Prostate gland (tissue), 2 donors: ENCODE data around the gene TAS1R1. TPM values are rescaled to one million over a fixed set of nuclear protein-coding genes. Genes with fewer than 3 reads are reported as not detected.
"Not testable (repeated sequence)": the region's sequence is repeated elsewhere in the genome, so short reads cannot be mapped to it uniquely, and the experiment has no call there.

Experiments used
- DNase-seq: peaks from one replicate; pipeline ENCODE4 v3.0.0-alpha.2; 2019; ENCODE audit warnings: low spot score
- H3K27ac ChIP-seq, 2 donors: fragments of 200-600 bp; sonication (generic); 2 replicates each; pipeline ENCODE4 v1.5.1; 2017 to 2019
- H3K27me3 ChIP-seq: fragments of 200-600 bp; sonication (generic); replicated peaks from 2 replicates; pipeline ENCODE4 v1.5.1; 2019; ENCODE audit not compliant: insufficient read depth
- H3K36me3 ChIP-seq, 2 donors: fragments of 200-600 bp; sonication (generic); 1 replicate in 1 of 2; 2 replicates in 1 of 2; pipeline versions ENCODE4 v1.5.1 to v1.8.1; 2017 to 2019
- H3K4me1 ChIP-seq: fragments of 200-600 bp; sonication (generic); replicated peaks from 2 replicates; pipeline ENCODE4 v1.5.1; 2019
- H3K4me3 ChIP-seq, 2 donors: fragments of 200-600 bp; sonication (generic); 2 replicates each; pipeline ENCODE4 v1.5.1; 2017 to 2019
- H3K9me3 ChIP-seq: fragments of 200-600 bp; sonication (generic); 2 replicates; pipeline ENCODE4 v1.5.1; 2017
- CTCF ChIP-seq, 4 experiments: fragments of 200-600 bp in 2 of 4; fragments of 450-650 bp in 2 of 4; sonication (generic) in 2 of 4; IDR thresholded peaks; 1 replicate in 3 of 4; 2 replicates in 1 of 4; pipeline ENCODE4 v1.5.1; 2016 to 2019; ENCODE audit warnings: antibody characterized with exemption in 4 of 4, mild to moderate bottlenecking in 2 of 4, moderate library complexity in 2 of 4
- POLR2A ChIP-seq: fragments of 450-650 bp; IDR thresholded peaks from one replicate; pipeline ENCODE4 v1.6.1; 2016; ENCODE audit warnings: antibody characterized with exemption, mild to moderate bottlenecking
- POLR2AphosphoS5 ChIP-seq: sonication (generic); formaldehyde crosslinking; IDR thresholded peaks from one replicate; pipeline ENCODE4 v1.6.1; 2017; ENCODE audit warnings: antibody characterized with exemption
- WGBS: methylation state at CpG from one replicate; pipeline ENCODE4 v1.1.5; 2018; 5-methylcytosine and 5-hydroxymethylcytosine counted together
- intact Hi-C: fragments of 100-400 bp; cut with DNase I; formaldehyde crosslinking; loops from one replicate; pipeline ENCODE4 v1.14.2; 2022
- total RNA-seq, 2 donors: library from RNA; depleted of rRNA; stranded (reverse); fragments of >200 nt; gene quantifications; one replicate each; pipeline ENCODE4 v1.1.0, GENCODE V29; 2016

The TAS1R1 gene
- total RNA-seq, 2 donors from 2014 or later: 1.5 TPM; not detected in 1

- no peak overlapping the region for H3K4me3 ChIP-seq
- no peaks in the 10 kb centered on the region for H3K27me3 ChIP-seq
- no peak for DNase-seq
- H3K9me3 ChIP-seq: no peaks in the 10 kb centered on the region
- H3K36me3 ChIP-seq: no peaks in the 10 kb centered on the region
- no peak for TF ChIP-seq POLR2AphosphoS5
- no peak for TF ChIP-seq POLR2A
- no peak for TF ChIP-seq CTCF (IDR thresholded peaks at IDR 0.05)
- no peak overlapping the region for H3K27ac ChIP-seq
- intact Hi-C loops: no loop called here
- WGBS: 95% methylated on average over 1 of the region's 1 CpG
- H3K4me1 ChIP-seq: no peaks in the 10 kb centered on the region
Measured at GRCh38 chr1:6557597-6557996, 2.5 kb downstream of the TAS1R1 start.

- DNase-seq, H3K27me3 ChIP-seq, H3K4me1 ChIP-seq, H3K27ac ChIP-seq, intact Hi-C loops, H3K36me3 ChIP-seq, H3K9me3 ChIP-seq, H3K4me3 ChIP-seq: not testable (repeated sequence)
- 86% methylated on average over 11 of the region's 11 CpGs for WGBS
Measured at GRCh38 chr1:6559161-6559560, 4.1 kb downstream of the TAS1R1 start.

DNA sequence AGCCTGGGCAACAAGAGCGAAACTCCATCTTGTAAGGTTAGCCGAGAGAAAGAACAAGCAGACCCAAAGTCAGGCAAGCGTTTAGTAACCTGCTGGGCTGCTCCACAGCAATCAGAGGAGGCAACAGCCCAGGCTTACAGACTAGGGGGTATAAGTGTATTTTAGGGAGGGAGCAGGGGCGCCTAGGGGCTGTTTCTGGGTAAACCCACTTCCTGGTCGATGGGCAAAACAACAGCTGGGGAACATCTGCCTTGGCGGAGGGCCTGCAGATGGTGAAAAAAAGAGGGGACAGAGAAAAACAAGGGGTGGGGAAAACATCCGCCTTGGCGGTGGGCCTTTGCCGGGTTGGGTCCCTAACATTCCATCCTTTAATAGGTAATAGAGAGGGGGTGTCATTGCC, 5.2 kb downstream of the TAS1R1 start:
- no peak overlapping the region for H3K27ac ChIP-seq
- WGBS: 61% methylated on average over 9 of the region's 9 CpGs
- H3K4me1 ChIP-seq: no peaks in the 10 kb centered on the region
- H3K9me3 ChIP-seq: no peaks in the 10 kb centered on the region
- no peak for TF ChIP-seq POLR2A
- no peak for TF ChIP-seq POLR2AphosphoS5
- TF ChIP-seq CTCF (IDR thresholded peaks at IDR 0.05): no peak
- intact Hi-C loops: no loop called here
- no peaks in the 10 kb centered on the region for H3K36me3 ChIP-seq
- H3K27me3 ChIP-seq: no peaks in the 10 kb centered on the region
- DNase-seq: no peak
- H3K4me3 ChIP-seq: no peak overlapping the region

- WGBS: 92% methylated on average over 11 of the region's 11 CpGs
- no peak overlapping the region for H3K4me3 ChIP-seq
- intact Hi-C loops: no loop called here
Measured at GRCh38 chr1:6569033-6569432, 13.9 kb downstream of the TAS1R1 start.

GRCh38 chr1:6570100-6570499, 15.0 kb downstream of the TAS1R1 start:
- no peaks in the 10 kb centered on the region for H3K27me3 ChIP-seq
- intact Hi-C loops: loop anchor here (5.0 kb wide), 1 partner anchor 72 kb away; no protein-coding TSS in a partner anchor
- no peak overlapping the region for H3K27ac ChIP-seq
- H3K36me3 ChIP-seq: no peaks in the 10 kb centered on the region
- H3K4me1 ChIP-seq: no peaks in the 10 kb centered on the region
- no peak for TF ChIP-seq CTCF (IDR thresholded peaks at IDR 0.05)
- no peak for TF ChIP-seq POLR2A
- TF ChIP-seq POLR2AphosphoS5: no peak
- H3K4me3 ChIP-seq: no peak overlapping the region
- no peak for DNase-seq
- WGBS: 56% methylated on average over 3 of the region's 3 CpGs
- H3K9me3 ChIP-seq: no peaks in the 10 kb centered on the region

More at GRCh38 chr1:6569033-6569432, 13.9 kb downstream of the TAS1R1 start:
- no peak overlapping the region for H3K27ac ChIP-seq
- TF ChIP-seq POLR2A (no peak), POLR2AphosphoS5 (no peak), CTCF (IDR thresholded peaks at IDR 0.05) (no peak)
- H3K9me3 ChIP-seq: no peaks in the 10 kb centered on the region
- DNase-seq: no peak
- H3K27me3 ChIP-seq: no peaks in the 10 kb centered on the region
- no peaks in the 10 kb centered on the region for H3K36me3 ChIP-seq
- no peaks in the 10 kb centered on the region for H3K4me1 ChIP-seq
